Esophagus muscularis mucosa (tissue), 4 donors: ENCODE measurements around the gene TRIM45.

Experiments used
- EP300 ChIP-seq: sonication (generic); formaldehyde crosslinking; IDR thresholded peaks from one replicate; pipeline ENCODE4 v1.6.1; 2017; ENCODE audit warnings: antibody characterized with exemption
- POLR2AphosphoS5 ChIP-seq, 2 donors: sonication (generic); formaldehyde crosslinking; IDR thresholded peaks; one replicate each; pipeline ENCODE4 v1.6.1; 2017; ENCODE audit warnings: antibody characterized with exemption in 2 of 2
- TF ChIP-seq, protein P1 (sequence below), 3 experiments: fragments of 200-600 bp in 2 of 3; fragments of 450-650 bp in 1 of 3; sonication (generic) in 2 of 3; IDR thresholded peaks; one replicate each; pipeline ENCODE4 v1.5.1; 2017 to 2019; ENCODE audit warnings: antibody characterized with exemption in 3 of 3, mild to moderate bottlenecking in 2 of 3, moderate library complexity in 1 of 3

- TF ChIP-seq, protein P1, sequence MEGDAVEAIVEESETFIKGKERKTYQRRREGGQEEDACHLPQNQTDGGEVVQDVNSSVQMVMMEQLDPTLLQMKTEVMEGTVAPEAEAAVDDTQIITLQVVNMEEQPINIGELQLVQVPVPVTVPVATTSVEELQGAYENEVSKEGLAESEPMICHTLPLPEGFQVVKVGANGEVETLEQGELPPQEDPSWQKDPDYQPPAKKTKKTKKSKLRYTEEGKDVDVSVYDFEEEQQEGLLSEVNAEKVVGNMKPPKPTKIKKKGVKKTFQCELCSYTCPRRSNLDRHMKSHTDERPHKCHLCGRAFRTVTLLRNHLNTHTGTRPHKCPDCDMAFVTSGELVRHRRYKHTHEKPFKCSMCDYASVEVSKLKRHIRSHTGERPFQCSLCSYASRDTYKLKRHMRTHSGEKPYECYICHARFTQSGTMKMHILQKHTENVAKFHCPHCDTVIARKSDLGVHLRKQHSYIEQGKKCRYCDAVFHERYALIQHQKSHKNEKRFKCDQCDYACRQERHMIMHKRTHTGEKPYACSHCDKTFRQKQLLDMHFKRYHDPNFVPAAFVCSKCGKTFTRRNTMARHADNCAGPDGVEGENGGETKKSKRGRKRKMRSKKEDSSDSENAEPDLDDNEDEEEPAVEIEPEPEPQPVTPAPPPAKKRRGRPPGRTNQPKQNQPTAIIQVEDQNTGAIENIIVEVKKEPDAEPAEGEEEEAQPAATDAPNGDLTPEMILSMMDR (IDR thresholded peaks at IDR 0.05) = no peak
- TF ChIP-seq EP300 (no peak), POLR2AphosphoS5 (IDR thresholded peaks at IDR 0.05) (no peak)
Measured at GRCh38 chr1:117124661-117125060, 3.1 kb upstream of the TRIM45 start.
